HepG2 (cell line): ENCODE data around the gene CSNK2B. TPM values are rescaled to one million over a fixed set of nuclear protein-coding genes. Genes with fewer than 3 reads are reported as not detected.

Source experiments
- AHR ChIP-seq: IDR thresholded peaks from 2 replicates; pipeline ENCODE4 v1.6.1; 2018; ENCODE audit warnings: missing genetic modification reagents, missing compliant biosample characterization
- GATAD1 ChIP-seq: IDR thresholded peaks from 2 replicates; pipeline ENCODE4 v1.6.1; 2016; ENCODE audit warnings: missing genetic modification reagents, missing compliant biosample characterization
- MED1 ChIP-seq: sonication (generic); formaldehyde crosslinking; IDR thresholded peaks from 2 replicates; pipeline ENCODE4 v1.4.0; 2020; ENCODE audit warnings: missing genetic modification reagents
- RFXAP ChIP-seq: sonication (generic); formaldehyde crosslinking; IDR thresholded peaks from 2 replicates; pipeline ENCODE4 v1.4.0; 2020; ENCODE audit warnings: missing genetic modification reagents, borderline replicate concordance
- RXRB ChIP-seq: IDR thresholded peaks from 2 replicates; pipeline ENCODE4 v1.6.1; 2016; ENCODE audit warnings: borderline replicate concordance, missing genetic modification reagents, missing compliant biosample characterization
- SIX4 ChIP-seq: sonication (generic); formaldehyde crosslinking; IDR thresholded peaks from 2 replicates; pipeline ENCODE4 v1.4.0; 2020; ENCODE audit warnings: missing genetic modification reagents
- ZNF136 ChIP-seq: sonication (generic); formaldehyde crosslinking; IDR thresholded peaks from 2 replicates; pipeline ENCODE4 v1.8.1; 2022; ENCODE audit warnings: low read depth, mild to moderate bottlenecking, moderate library complexity, missing genetic modification reagents
- ZNF678 ChIP-seq: sonication (generic); formaldehyde crosslinking; IDR thresholded peaks from 2 replicates; pipeline ENCODE4 v1.4.0; 2020; ENCODE audit warnings: mild to moderate bottlenecking, missing genetic modification reagents
- ZNF746 ChIP-seq: sonication (generic); formaldehyde crosslinking; IDR thresholded peaks from 2 replicates; pipeline ENCODE4 v1.8.0; 2022; ENCODE audit warnings: mild to moderate bottlenecking, missing genetic modification reagents
- ZZZ3 ChIP-seq: sonication (generic); formaldehyde crosslinking; IDR thresholded peaks from 2 replicates; pipeline ENCODE4 v1.4.0; 2020; ENCODE audit warnings: missing genetic modification reagents, mild to moderate bottlenecking, borderline replicate concordance
- polyA plus RNA-seq, 8 experiments: library from polyadenylated mRNA; depleted of rRNA in 3 of 8; stranded (reverse) in 7 of 8; unstranded in 1 of 8; fragments of >200 nt; fragmentation: Illumina TruSeq in 4 of 8; extraction: Trizol in 4 of 8; gene quantifications; 2 replicates each; pipeline versions ENCODE4 v1.2.1 to v1.2.3, GENCODE V29; 2011 to 2016; ENCODE audit warnings: low read depth in 4 of 8, missing spikeins in 1 of 8, mixed read lengths in 1 of 8; ENCODE audit not compliant: insufficient read depth in 1 of 8
- total RNA-seq, 5 experiments: library from RNA; depleted of rRNA; stranded (reverse); fragments of >200 nt; fragmentation: Illumina TruSeq; extraction: Trizol; gene quantifications; 2 replicates each; pipeline ENCODE4 v1.2.3, GENCODE V29; 2016; ENCODE audit warnings: low read depth in 1 of 5
- TF ChIP-seq, protein P1 (sequence below): fragments of 450-650 bp; IDR thresholded peaks from 2 replicates; pipeline ENCODE4 v1.6.1; 2017
- TF ChIP-seq, protein P2 (sequence below): sonication (generic); formaldehyde crosslinking; IDR thresholded peaks from 2 replicates; pipeline ENCODE4 v1.5.0; 2020; ENCODE audit warnings: mild to moderate bottlenecking, missing genetic modification reagents, borderline replicate concordance
- TF ChIP-seq, protein P3 (sequence below): sonication (generic); formaldehyde crosslinking; IDR thresholded peaks from 2 replicates; pipeline ENCODE4 v1.4.0; 2020; ENCODE audit warnings: mild to moderate bottlenecking, missing genetic modification reagents

The CSNK2B gene
- total and polyA plus RNA-seq, 2 of the 13 experiments (the other 11 are each of a cell fraction or from before 2014, with no cell fraction given): 111 to 296 TPM

DNA sequence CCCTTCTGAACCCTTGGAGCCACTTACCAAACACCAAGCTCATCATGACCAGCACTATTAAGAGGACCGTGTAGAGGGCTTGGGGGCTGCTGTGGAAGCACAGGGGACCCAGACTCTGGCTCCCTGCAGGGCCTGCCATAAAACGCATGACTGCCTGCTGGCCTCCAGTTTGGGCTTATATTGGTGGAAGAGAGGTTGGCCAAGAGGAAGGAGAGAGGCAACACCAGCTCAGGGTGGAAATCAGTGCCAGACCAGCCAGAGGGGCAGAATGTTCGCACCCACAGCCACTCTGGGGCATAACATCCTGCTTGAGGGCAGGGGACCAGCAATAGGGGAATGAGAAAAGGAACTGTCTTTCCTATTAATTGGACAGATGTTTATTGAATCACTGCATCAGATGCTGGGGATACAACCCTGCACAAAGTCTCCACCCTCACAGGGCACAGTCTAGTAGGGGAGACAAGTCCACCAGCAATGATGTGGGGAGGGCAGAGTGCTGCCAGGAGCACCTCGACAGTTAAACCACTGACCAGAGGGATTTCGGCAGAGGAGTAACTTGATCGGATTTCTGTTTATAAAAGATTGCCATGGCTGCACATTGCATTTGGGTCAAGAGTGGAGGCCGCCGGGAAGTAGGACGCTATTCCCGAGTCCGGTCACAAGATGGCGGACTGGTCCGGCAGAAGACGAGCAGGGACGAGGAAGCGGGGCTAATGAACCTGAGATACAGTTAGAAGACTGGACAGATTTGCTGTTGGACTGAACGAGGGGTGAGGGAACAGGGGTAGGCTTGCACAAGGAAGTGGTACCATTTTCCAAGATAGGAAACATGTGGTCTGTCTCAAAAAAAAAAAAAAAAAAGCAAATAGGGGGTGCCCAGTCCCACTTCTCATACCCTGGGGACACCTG, 14.6 kb downstream of the CSNK2B start, which contains the start of gene LY6G5C (continued):
- TF ChIP-seq, protein P1, sequence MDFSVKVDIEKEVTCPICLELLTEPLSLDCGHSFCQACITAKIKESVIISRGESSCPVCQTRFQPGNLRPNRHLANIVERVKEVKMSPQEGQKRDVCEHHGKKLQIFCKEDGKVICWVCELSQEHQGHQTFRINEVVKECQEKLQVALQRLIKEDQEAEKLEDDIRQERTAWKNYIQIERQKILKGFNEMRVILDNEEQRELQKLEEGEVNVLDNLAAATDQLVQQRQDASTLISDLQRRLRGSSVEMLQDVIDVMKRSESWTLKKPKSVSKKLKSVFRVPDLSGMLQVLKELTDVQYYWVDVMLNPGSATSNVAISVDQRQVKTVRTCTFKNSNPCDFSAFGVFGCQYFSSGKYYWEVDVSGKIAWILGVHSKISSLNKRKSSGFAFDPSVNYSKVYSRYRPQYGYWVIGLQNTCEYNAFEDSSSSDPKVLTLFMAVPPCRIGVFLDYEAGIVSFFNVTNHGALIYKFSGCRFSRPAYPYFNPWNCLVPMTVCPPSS: no peak
- TF ChIP-seq GATAD1 (CRISPR knock-in tag) (no peak), ZNF136 (CRISPR knock-in tag) (no peak), ZNF678 (CRISPR knock-in tag) (no peak), SIX4 (CRISPR knock-in tag) (no peak), ZZZ3 (CRISPR knock-in tag) (no peak), ZNF746 (CRISPR knock-in tag) (no peak), RXRB (CRISPR knock-in tag) (peak; percentile 72; the same call in 1 of the 2 replicates), RFXAP (CRISPR knock-in tag) (no peak), MED1 (CRISPR knock-in tag) (no peak), AHR (CRISPR knock-in tag) (peak; percentile 44; the same call in 1 of the 2 replicates)
- TF ChIP-seq, protein P2, sequence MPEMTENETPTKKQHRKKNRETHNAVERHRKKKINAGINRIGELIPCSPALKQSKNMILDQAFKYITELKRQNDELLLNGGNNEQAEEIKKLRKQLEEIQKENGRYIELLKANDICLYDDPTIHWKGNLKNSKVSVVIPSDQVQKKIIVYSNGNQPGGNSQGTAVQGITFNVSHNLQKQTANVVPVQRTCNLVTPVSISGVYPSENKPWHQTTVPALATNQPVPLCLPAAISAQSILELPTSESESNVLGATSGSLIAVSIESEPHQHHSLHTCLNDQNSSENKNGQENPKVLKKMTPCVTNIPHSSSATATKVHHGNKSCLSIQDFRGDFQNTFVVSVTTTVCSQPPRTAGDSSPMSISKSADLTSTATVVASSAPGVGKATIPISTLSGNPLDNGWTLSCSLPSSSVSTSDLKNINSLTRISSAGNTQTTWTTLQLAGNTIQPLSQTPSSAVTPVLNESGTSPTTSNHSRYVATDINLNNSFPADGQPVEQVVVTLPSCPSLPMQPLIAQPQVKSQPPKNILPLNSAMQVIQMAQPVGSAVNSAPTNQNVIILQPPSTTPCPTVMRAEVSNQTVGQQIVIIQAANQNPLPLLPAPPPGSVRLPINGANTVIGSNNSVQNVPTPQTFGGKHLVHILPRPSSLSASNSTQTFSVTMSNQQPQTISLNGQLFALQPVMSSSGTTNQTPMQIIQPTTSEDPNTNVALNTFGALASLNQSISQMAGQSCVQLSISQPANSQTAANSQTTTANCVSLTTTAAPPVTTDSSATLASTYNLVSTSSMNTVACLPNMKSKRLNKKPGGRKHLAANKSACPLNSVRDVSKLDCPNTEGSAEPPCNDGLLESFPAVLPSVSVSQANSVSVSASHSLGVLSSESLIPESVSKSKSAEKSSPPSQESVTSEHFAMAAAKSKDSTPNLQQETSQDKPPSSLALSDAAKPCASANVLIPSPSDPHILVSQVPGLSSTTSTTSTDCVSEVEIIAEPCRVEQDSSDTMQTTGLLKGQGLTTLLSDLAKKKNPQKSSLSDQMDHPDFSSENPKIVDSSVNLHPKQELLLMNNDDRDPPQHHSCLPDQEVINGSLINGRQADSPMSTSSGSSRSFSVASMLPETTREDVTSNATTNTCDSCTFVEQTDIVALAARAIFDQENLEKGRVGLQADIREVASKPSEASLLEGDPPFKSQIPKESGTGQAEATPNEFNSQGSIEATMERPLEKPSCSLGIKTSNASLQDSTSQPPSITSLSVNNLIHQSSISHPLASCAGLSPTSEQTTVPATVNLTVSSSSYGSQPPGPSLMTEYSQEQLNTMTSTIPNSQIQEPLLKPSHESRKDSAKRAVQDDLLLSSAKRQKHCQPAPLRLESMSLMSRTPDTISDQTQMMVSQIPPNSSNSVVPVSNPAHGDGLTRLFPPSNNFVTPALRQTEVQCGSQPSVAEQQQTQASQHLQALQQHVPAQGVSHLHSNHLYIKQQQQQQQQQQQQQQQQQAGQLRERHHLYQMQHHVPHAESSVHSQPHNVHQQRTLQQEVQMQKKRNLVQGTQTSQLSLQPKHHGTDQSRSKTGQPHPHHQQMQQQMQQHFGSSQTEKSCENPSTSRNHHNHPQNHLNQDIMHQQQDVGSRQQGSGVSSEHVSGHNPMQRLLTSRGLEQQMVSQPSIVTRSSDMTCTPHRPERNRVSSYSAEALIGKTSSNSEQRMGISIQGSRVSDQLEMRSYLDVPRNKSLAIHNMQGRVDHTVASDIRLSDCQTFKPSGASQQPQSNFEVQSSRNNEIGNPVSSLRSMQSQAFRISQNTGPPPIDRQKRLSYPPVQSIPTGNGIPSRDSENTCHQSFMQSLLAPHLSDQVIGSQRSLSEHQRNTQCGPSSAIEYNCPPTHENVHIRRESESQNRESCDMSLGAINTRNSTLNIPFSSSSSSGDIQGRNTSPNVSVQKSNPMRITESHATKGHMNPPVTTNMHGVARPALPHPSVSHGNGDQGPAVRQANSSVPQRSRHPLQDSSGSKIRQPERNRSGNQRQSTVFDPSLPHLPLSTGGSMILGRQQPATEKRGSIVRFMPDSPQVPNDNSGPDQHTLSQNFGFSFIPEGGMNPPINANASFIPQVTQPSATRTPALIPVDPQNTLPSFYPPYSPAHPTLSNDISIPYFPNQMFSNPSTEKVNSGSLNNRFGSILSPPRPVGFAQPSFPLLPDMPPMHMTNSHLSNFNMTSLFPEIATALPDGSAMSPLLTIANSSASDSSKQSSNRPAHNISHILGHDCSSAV: no peak
- TF ChIP-seq, protein P3, sequence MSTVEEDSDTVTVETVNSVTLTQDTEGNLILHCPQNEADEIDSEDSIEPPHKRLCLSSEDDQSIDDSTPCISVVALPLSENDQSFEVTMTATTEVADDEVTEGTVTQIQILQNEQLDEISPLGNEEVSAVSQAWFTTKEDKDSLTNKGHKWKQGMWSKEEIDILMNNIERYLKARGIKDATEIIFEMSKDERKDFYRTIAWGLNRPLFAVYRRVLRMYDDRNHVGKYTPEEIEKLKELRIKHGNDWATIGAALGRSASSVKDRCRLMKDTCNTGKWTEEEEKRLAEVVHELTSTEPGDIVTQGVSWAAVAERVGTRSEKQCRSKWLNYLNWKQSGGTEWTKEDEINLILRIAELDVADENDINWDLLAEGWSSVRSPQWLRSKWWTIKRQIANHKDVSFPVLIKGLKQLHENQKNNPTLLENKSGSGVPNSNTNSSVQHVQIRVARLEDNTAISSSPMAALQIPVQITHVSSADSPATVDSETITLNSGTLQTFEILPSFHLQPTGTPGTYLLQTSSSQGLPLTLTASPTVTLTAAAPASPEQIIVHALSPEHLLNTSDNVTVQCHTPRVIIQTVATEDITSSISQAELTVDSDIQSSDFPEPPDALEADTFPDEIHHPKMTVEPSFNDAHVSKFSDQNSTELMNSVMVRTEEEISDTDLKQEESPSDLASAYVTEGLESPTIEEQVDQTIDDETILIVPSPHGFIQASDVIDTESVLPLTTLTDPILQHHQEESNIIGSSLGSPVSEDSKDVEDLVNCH: no peak
